Measurements from ENCODE around the gene STAB2. TPM values are rescaled to one million over a fixed set of nuclear protein-coding genes. Genes with fewer than 3 reads are reported as not detected.

The STAB2 gene
- total RNA-seq, 1 experiment from 2014 or later, result not detected

DNA sequence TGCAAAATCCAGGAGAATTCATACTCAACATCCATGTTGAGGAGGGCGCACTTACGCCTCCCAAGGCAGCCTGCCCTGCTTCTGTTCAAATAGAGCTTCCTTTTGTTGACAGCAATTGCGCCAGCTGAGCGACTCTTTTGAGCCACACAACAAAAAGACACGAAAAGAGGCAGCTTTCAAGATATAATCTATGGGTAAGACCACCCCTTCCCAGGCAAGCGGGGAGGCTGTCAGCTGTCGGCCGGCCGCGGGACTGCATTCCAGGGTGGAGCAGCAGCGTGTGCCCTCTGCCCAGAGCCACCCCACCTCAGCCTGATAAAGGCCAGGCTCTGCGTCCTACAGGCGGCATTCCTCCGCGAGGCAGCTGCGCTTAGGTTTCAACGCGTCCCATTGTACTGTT lies 15.8 kb upstream of the STAB2 start:
- CTCF ChIA-PET, result interaction anchor here (1.0 to 2.5 kb wide), 4 partner anchors 15 to 299 kb away, joined by 3 to 17 read pairs (median 7); no protein-coding TSS in a partner anchor
- Mint-ChIP-seq H3K9me3 (ENCODE audit: unreplicated experiment) (peaks cover 9% of the 10 kb centered on the region), H3K4me1 (ENCODE audit: insufficient read depth, unreplicated experiment) (peaks cover 9% of the 10 kb centered on the region), H3K27me3 (ENCODE audit: insufficient read depth, unreplicated experiment) (peaks cover 11% of the 10 kb centered on the region), H3K27ac (ENCODE audit: low read depth, unreplicated experiment) (no peak overlapping the region), H3K36me3 (ENCODE audit: insufficient read depth, unreplicated experiment) (no peaks in the 10 kb centered on the region), H3K4me3 (ENCODE audit: unreplicated experiment) (no peak overlapping the region)
- BruUV-seq (replicated peaks), result no TSS peak
- TF ChIP-seq, protein P1, sequence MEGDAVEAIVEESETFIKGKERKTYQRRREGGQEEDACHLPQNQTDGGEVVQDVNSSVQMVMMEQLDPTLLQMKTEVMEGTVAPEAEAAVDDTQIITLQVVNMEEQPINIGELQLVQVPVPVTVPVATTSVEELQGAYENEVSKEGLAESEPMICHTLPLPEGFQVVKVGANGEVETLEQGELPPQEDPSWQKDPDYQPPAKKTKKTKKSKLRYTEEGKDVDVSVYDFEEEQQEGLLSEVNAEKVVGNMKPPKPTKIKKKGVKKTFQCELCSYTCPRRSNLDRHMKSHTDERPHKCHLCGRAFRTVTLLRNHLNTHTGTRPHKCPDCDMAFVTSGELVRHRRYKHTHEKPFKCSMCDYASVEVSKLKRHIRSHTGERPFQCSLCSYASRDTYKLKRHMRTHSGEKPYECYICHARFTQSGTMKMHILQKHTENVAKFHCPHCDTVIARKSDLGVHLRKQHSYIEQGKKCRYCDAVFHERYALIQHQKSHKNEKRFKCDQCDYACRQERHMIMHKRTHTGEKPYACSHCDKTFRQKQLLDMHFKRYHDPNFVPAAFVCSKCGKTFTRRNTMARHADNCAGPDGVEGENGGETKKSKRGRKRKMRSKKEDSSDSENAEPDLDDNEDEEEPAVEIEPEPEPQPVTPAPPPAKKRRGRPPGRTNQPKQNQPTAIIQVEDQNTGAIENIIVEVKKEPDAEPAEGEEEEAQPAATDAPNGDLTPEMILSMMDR (IDR thresholded peaks at IDR 0.05; ENCODE audit: unreplicated experiment), result no peak
- intact Hi-C loops (cut with micrococcal nuclease), result no loop called here
- DNase-seq (ENCODE audit: unreplicated experiment), result no peak
- POLR2A ChIA-PET, result interaction anchor here (1.3 kb wide), 1 partner anchor 11 kb away, joined by 4 read pairs; no protein-coding TSS in a partner anchor

DNA sequence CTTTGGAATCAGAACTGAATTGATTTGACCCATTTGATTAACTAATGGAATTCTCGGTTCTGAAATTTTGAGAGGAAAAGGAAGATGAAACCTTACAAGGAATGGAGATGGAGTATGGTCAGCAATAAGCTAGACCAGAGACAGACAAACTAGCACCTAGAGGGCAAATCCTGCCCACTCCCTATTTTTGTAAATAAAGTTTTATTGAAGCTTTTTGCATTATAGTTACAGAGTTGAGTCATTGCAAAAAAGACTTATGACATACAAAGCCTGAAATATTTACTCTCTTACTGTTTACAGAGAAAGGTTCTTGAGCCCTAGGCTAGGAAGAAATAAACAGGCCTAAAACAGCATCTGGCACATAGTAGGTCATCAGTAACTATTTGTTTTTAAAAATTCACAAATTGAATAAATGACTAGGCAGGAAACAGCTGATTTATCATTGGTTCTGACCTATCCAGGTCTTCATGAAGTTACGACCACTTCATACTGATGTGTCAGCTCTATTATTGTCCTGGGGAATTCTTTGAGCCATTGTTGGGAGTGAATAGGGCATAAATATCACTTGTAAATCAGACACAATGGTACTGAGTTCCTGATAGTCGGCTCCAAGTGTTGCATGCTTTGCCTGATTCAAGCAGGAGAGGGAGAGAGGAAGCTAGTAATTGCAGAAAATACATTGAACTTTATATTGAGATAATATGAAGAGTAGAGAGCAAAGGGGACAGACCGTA lies 14.6 kb upstream of the STAB2 start:
- H3K27me3 Mint-ChIP-seq (ENCODE audit: insufficient read depth, unreplicated experiment), result peaks cover 11% of the 10 kb centered on the region
- ChIA-PET CTCF (interaction anchor here (0.5 to 2.5 kb wide), 16 partner anchors 11 to 652 kb away, joined by 3 to 17 read pairs (median 3); no protein-coding TSS in a partner anchor), POLR2A (no interaction called here)
- H3K4me1 Mint-ChIP-seq (ENCODE audit: insufficient read depth, unreplicated experiment), result peaks cover 9% of the 10 kb centered on the region
- no peaks in the 10 kb centered on the region for H3K9me3 Mint-ChIP-seq (ENCODE audit: unreplicated experiment)
- DNase-seq (ENCODE audit: unreplicated experiment), result no peak
- BruUV-seq (replicated peaks), result no TSS peak
- intact Hi-C loops (cut with micrococcal nuclease), result no loop called here
- H3K4me3 Mint-ChIP-seq (ENCODE audit: unreplicated experiment), result no peak overlapping the region
- H3K27ac Mint-ChIP-seq (ENCODE audit: low read depth, unreplicated experiment), result no peak overlapping the region
- no peaks in the 10 kb centered on the region for H3K36me3 Mint-ChIP-seq (ENCODE audit: insufficient read depth, unreplicated experiment)
- TF ChIP-seq, protein P1 (IDR thresholded peaks at IDR 0.05; ENCODE audit: unreplicated experiment), result no peak

- BruUV-seq (replicated peaks), result no TSS peak
- peak; percentile 1 for DNase-seq (ENCODE audit: unreplicated experiment)
- Mint-ChIP-seq H3K27ac (ENCODE audit: low read depth, unreplicated experiment) (no peak overlapping the region), H3K27me3 (ENCODE audit: insufficient read depth, unreplicated experiment) (peaks cover 11% of the 10 kb centered on the region), H3K36me3 (ENCODE audit: insufficient read depth, unreplicated experiment) (no peaks in the 10 kb centered on the region), H3K9me3 (ENCODE audit: unreplicated experiment) (no peaks in the 10 kb centered on the region), H3K4me3 (ENCODE audit: unreplicated experiment) (no peak overlapping the region), H3K4me1 (ENCODE audit: insufficient read depth, unreplicated experiment) (peaks cover 9% of the 10 kb centered on the region)
- ChIA-PET CTCF (interaction anchor here (0.5 to 3.5 kb wide), 14 partner anchors 8 to 653 kb away, joined by 3 to 19 read pairs (median 3); no protein-coding TSS in a partner anchor), POLR2A (no interaction called here)
- TF ChIP-seq, protein P1 (IDR thresholded peaks at IDR 0.05; ENCODE audit: unreplicated experiment), result no peak
- intact Hi-C loops (cut with micrococcal nuclease), result no loop called here
These were observed 13.9 kb upstream of the STAB2 start for GRCh38 chr12:103573185-103573584.

DNA sequence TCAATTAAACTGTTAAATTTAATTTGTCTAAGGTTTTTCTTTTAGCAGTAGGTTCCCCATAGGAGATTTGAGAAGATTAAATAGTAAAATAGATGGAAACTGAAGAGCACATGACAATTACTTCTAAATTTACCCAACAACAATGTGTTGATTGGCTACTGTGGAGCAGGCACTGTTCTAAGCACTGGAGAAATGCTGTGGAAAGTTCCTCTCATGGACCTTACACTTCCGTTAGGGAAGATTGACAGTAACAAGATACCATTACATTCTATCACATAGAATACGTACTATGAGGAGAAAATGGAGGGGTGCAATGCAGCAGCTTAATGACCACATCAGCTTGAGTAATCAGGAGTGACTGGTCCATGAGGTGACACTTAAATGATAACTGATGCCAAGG lies 8.1 kb upstream of the STAB2 start:
- H3K9me3 Mint-ChIP-seq (ENCODE audit: unreplicated experiment), result no peaks in the 10 kb centered on the region
- H3K27ac Mint-ChIP-seq (ENCODE audit: low read depth, unreplicated experiment), result no peak overlapping the region
- TF ChIP-seq, protein P1 (IDR thresholded peaks at IDR 0.05; ENCODE audit: unreplicated experiment), result no peak
- intact Hi-C loops (cut with micrococcal nuclease), result no loop called here
- H3K4me1 Mint-ChIP-seq (ENCODE audit: insufficient read depth, unreplicated experiment), result peaks cover 14% of the 10 kb centered on the region
- ChIA-PET POLR2A (no interaction called here), CTCF (interaction anchor here (0.8 to 1.3 kb wide), 3 partner anchors 31 to 291 kb away, joined by 3 to 4 read pairs (median 4); no protein-coding TSS in a partner anchor)
- DNase-seq (ENCODE audit: unreplicated experiment), result no peak
- H3K4me3 Mint-ChIP-seq (ENCODE audit: unreplicated experiment), result no peak overlapping the region
- H3K36me3 Mint-ChIP-seq (ENCODE audit: insufficient read depth, unreplicated experiment), result no peaks in the 10 kb centered on the region
- H3K27me3 Mint-ChIP-seq (ENCODE audit: insufficient read depth, unreplicated experiment), result peaks cover 11% of the 10 kb centered on the region
- no TSS peak for BruUV-seq (replicated peaks)
